SH-SY5Y (cell line): ENCODE results near the gene IGFL3.

ENCODE experiments used
- GATA2 ChIP-seq: IDR thresholded peaks from 2 replicates; pipeline ENCODE4 v1.6.1; 2011; ENCODE audit warnings: mild to moderate bottlenecking, low read depth, low read length
- GATA3 ChIP-seq: IDR thresholded peaks from 2 replicates; pipeline ENCODE4 v1.6.1; 2011; ENCODE audit warnings: low read depth, mild to moderate bottlenecking, low read length, moderate library complexity

DNA sequence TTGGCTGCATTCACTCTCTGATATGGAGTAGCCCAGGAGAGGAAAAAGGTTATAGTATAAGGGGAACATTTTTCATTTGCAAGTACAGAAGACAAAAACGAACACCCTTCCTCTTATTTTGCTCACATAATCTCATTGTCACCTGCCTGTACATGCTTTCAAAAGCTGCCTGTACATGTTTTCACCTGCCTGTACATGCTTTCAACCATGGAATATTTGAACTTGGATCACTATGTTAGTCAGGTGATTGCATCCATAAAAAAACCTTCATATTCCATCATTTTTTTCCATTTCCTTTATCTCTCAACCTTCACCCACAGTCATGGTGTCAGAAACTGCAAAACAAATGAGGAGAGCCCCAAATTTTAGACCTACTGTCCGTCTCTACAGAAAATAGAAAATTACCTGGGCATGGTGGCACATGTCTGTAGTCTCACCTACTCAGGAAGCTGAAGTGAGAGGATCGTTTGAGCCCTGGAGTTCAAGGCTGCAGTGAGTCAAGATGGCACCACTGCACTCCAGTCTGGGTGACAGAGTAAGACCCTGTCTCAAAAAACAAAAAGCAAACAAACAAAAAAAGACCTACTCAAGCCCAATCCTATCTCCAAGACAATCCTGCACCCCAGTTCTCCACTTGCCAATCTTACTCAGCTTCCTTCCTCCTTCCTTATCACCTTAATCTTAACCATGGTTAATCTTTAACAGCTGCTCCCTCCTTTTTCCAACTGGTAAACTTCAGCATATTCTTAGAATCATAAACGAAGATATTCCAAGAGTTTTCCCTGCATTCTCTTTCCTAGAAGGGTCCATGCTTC lies 35.1 kb upstream of the IGFL3 start:
- TF ChIP-seq GATA2 (no peak), GATA3 (no peak)
